Activated CD8-positive, alpha-beta memory T cell treated with anti-CD3 and anti-CD28 coated beads, Interleukin-2, amount 10 ng/mL, durations not matched to agents 7 days and 5 days (primary cell): Measurements from ENCODE around the gene SSTR3. TPM values are rescaled to one million over a fixed set of nuclear protein-coding genes. Genes with fewer than 3 reads are reported as not detected.
A peak's percentile ranks its signal among the peaks of the same experiment; 100 is the strongest.
"Not testable (repeated sequence)": the region's sequence is repeated elsewhere in the genome, so short reads cannot be mapped to it uniquely, and the experiment has no call there.

Source experiments
- ATAC-seq: fragments of 150-1000 bp; cut with Tn5 transposase; one replicate; pipeline ENCODE4 v1.10.0; 2021; ENCODE audit warnings: moderate library complexity
- CTCF ChIA-PET: fragments of 350-600 bp; sonication (Branson Sonifier 250); formaldehyde crosslinking; loops from one replicate; lab custom pipeline; 2021; ENCODE audit warnings: antibody characterized with exemption; lab: Charles Lee
- DNase-seq: peaks from one replicate; pipeline ENCODE4 v3.0.0-alpha.2; 2020
- H3K27ac Mint-ChIP-seq: one replicate; pipeline ENCODE4 v1.8.0; 2021; ENCODE audit warnings: mild to moderate bottlenecking, mixed read lengths
- H3K27me3 Mint-ChIP-seq: one replicate; pipeline ENCODE4 v1.8.0; 2021; ENCODE audit warnings: mixed read lengths
- H3K36me3 Mint-ChIP-seq: one replicate; pipeline ENCODE4 v1.8.0; 2021; ENCODE audit warnings: mild to moderate bottlenecking, mixed read lengths
- H3K4me1 Mint-ChIP-seq: one replicate; pipeline ENCODE4 v1.8.0; 2021; ENCODE audit warnings: mixed read lengths
- H3K4me3 Mint-ChIP-seq: one replicate; pipeline ENCODE4 v1.8.0; 2021; ENCODE audit warnings: mild to moderate bottlenecking, moderate library complexity, mixed read lengths
- H3K9me3 Mint-ChIP-seq: one replicate; pipeline ENCODE4 v1.8.0; 2022; ENCODE audit warnings: low read depth, mixed read lengths
- total RNA-seq, 2 experiments: library from RNA; stranded (reverse); gene quantifications; one replicate each; pipeline ENCODE4 v1.2.3, GENCODE V29; 2021

The SSTR3 gene
- total RNA-seq, 2 experiments from 2014 or later = 1.3 to 2.2 TPM

- not testable (repeated sequence) for H3K9me3 Mint-ChIP-seq, H3K27me3 Mint-ChIP-seq, DNase-seq, H3K27ac Mint-ChIP-seq, ATAC-seq, H3K4me3 Mint-ChIP-seq, H3K36me3 Mint-ChIP-seq
- H3K4me1 Mint-ChIP-seq = peaks cover 23% of the 10 kb centered on the region
- CTCF ChIA-PET = interaction anchor here (1.5 to 2.2 kb wide), 4 partner anchors 9 to 315 kb away, joined by 3 to 15 read pairs (median 3); no protein-coding TSS in a partner anchor
Observed at GRCh38 chr22:37251836-37252235, 39.6 kb upstream of the SSTR3 start.

- no peak overlapping the region for H3K27ac Mint-ChIP-seq
- CTCF ChIA-PET = interaction anchor here (2.9 kb wide), 1 partner anchor 10 kb away, joined by 19 read pairs; no protein-coding TSS in a partner anchor
- H3K36me3 Mint-ChIP-seq = no peaks in the 10 kb centered on the region
- no peaks in the 10 kb centered on the region for H3K27me3 Mint-ChIP-seq
- ATAC-seq = no peak
- no peak for DNase-seq
- H3K4me1 Mint-ChIP-seq = peaks cover 26% of the 10 kb centered on the region
- H3K9me3 Mint-ChIP-seq = no peaks in the 10 kb centered on the region
- H3K4me3 Mint-ChIP-seq = no peak overlapping the region
Observed at GRCh38 chr22:37249986-37250385, 37.7 kb upstream of the SSTR3 start.

GRCh38 chr22:37248251-37248650 lies 36.0 kb upstream of the SSTR3 start:
- no peak overlapping the region for H3K4me3 Mint-ChIP-seq

GRCh38 chr22:37245740-37246139 lies 33.5 kb upstream of the SSTR3 start:
- H3K36me3 Mint-ChIP-seq = peaks cover 28% of the 10 kb centered on the region
- CTCF ChIA-PET = interaction anchor here (1.0 to 9.9 kb wide), 9 partner anchors 11 to 212 kb away, joined by 3 to 112 read pairs (median 5); partner anchors contain the start of gene CYTH4
- DNase-seq (no peak), ATAC-seq (no peak)
- H3K4me3 Mint-ChIP-seq = no peak overlapping the region
- no peaks in the 10 kb centered on the region for H3K27me3 Mint-ChIP-seq
- no peak overlapping the region for H3K27ac Mint-ChIP-seq
- no peaks in the 10 kb centered on the region for H3K9me3 Mint-ChIP-seq
- H3K4me1 Mint-ChIP-seq = peaks cover 35% of the 10 kb centered on the region

More at GRCh38 chr22:37248251-37248650, 36.0 kb upstream of the SSTR3 start:
- ATAC-seq = no peak
- DNase-seq = no peak
- CTCF ChIA-PET = interaction anchor here (1.1 to 7.8 kb wide), 4 partner anchors 12 to 22 kb away, joined by 3 to 106 read pairs (median 11); no protein-coding TSS in a partner anchor
- Mint-ChIP-seq H3K27ac (no peak overlapping the region), H3K36me3 (peaks cover 6% of the 10 kb centered on the region), H3K4me1 (peaks cover 25% of the 10 kb centered on the region), H3K27me3 (no peaks in the 10 kb centered on the region), H3K9me3 (no peaks in the 10 kb centered on the region)

GRCh38 chr22:37244922-37245722 lies 32.8 kb upstream of the SSTR3 start:
- H3K4me1 Mint-ChIP-seq = peaks cover 41% of the 10 kb centered on the region
- H3K36me3 Mint-ChIP-seq = peaks cover 34% of the 10 kb centered on the region
- no peak for DNase-seq
- no peaks in the 10 kb centered on the region for H3K9me3 Mint-ChIP-seq
- H3K27me3 Mint-ChIP-seq = no peaks in the 10 kb centered on the region
- no peak for ATAC-seq
- peak overlapping the region; percentile 100 for H3K4me3 Mint-ChIP-seq
- peak overlapping the region; percentile 98 for H3K27ac Mint-ChIP-seq
- CTCF ChIA-PET = interaction anchor here (1.0 to 9.9 kb wide), 17 partner anchors 8 to 322 kb away, joined by 3 to 112 read pairs (median 5); partner anchors contain the start of gene CYTH4

- H3K27ac Mint-ChIP-seq = peak within 1 kb of the TSS; percentile 98
- H3K9me3 Mint-ChIP-seq = no peaks in the 10 kb centered on the region
- peaks cover 41% of the 10 kb centered on the region for H3K36me3 Mint-ChIP-seq
- H3K4me3 Mint-ChIP-seq = peak within 1 kb of the TSS; percentile 100
- H3K4me1 Mint-ChIP-seq = peaks cover 49% of the 10 kb centered on the region
- DNase-seq = peak; percentile 97
- CTCF ChIA-PET = interaction anchor here (0.8 to 9.9 kb wide), 23 partner anchors 9 to 322 kb away, joined by 3 to 112 read pairs (median 5); partner anchors contain the start of genes CYTH4 and MFNG
- H3K27me3 Mint-ChIP-seq = no peaks in the 10 kb centered on the region
- ATAC-seq = peak; percentile 60
Observed at GRCh38 chr22:37244114-37244921, 32.0 kb upstream of the SSTR3 start, which contains the start of gene RAC2. RAC2 (minus strand) TSS chr22:37244269; CDS start chr22:37244148, 121 bp downstream.

GRCh38 chr22:37243402-37244113 lies 31.3 kb upstream of the SSTR3 start:
- CTCF ChIA-PET = interaction anchor here (0.8 to 9.9 kb wide), 18 partner anchors 11 to 323 kb away, joined by 3 to 112 read pairs (median 6); partner anchors contain the start of genes IL2RB and MFNG
- peak overlapping the region; percentile 100 for H3K4me3 Mint-ChIP-seq
- no peak for ATAC-seq
- H3K36me3 Mint-ChIP-seq = peaks cover 48% of the 10 kb centered on the region
- DNase-seq = peak; percentile 71
- peak overlapping the region; percentile 98 for H3K27ac Mint-ChIP-seq
- no peaks in the 10 kb centered on the region for H3K9me3 Mint-ChIP-seq
- no peaks in the 10 kb centered on the region for H3K27me3 Mint-ChIP-seq
- H3K4me1 Mint-ChIP-seq = peaks cover 55% of the 10 kb centered on the region

- H3K9me3 Mint-ChIP-seq = no peaks in the 10 kb centered on the region
- peak; percentile 75 for ATAC-seq
- no peaks in the 10 kb centered on the region for H3K27me3 Mint-ChIP-seq
- peak; percentile 99 for DNase-seq
- peak overlapping the region; percentile 98 for H3K27ac Mint-ChIP-seq
- peak overlapping the region; percentile 100 for H3K4me3 Mint-ChIP-seq
- CTCF ChIA-PET = interaction anchor here (0.8 to 9.9 kb wide), 22 partner anchors 11 to 387 kb away, joined by 3 to 112 read pairs (median 6); partner anchors contain the start of genes CYTH4, IL2RB, MPST and TST
- H3K36me3 Mint-ChIP-seq = peaks cover 58% of the 10 kb centered on the region
- H3K4me1 Mint-ChIP-seq = peaks cover 60% of the 10 kb centered on the region
Observed at GRCh38 chr22:37242395-37242918, 30.2 kb upstream of the SSTR3 start.

GRCh38 chr22:37241351-37242142 lies 29.3 kb upstream of the SSTR3 start:
- H3K27ac Mint-ChIP-seq = peak overlapping the region; percentile 98
- peak; percentile 88 for DNase-seq
- no peaks in the 10 kb centered on the region for H3K27me3 Mint-ChIP-seq
- peaks cover 66% of the 10 kb centered on the region for H3K36me3 Mint-ChIP-seq
- H3K4me1 Mint-ChIP-seq = peaks cover 67% of the 10 kb centered on the region
- no peaks in the 10 kb centered on the region for H3K9me3 Mint-ChIP-seq
- H3K4me3 Mint-ChIP-seq = peak overlapping the region; percentile 100
- CTCF ChIA-PET = interaction anchor here (0.9 to 9.9 kb wide), 19 partner anchors 10 to 386 kb away, joined by 3 to 112 read pairs (median 6); partner anchors contain the start of genes CYTH4, MPST and TST
- ATAC-seq = peak; percentile 13

- ATAC-seq (no peak), DNase-seq (no peak)
- Mint-ChIP-seq H3K9me3 (no peaks in the 10 kb centered on the region), H3K27me3 (no peaks in the 10 kb centered on the region), H3K27ac (peak overlapping the region; percentile 98), H3K36me3 (peaks cover 72% of the 10 kb centered on the region), H3K4me3 (peak overlapping the region; percentile 100), H3K4me1 (peaks cover 73% of the 10 kb centered on the region)
- CTCF ChIA-PET = interaction anchor here (1.0 to 9.9 kb wide), 8 partner anchors 10 to 188 kb away, joined by 3 to 112 read pairs (median 10); no protein-coding TSS in a partner anchor
Observed at GRCh38 chr22:37240941-37241320, 28.7 kb upstream of the SSTR3 start.

- ATAC-seq = no peak
- Mint-ChIP-seq H3K36me3 (peaks cover 78% of the 10 kb centered on the region), H3K27ac (peak overlapping the region; percentile 98), H3K27me3 (no peaks in the 10 kb centered on the region), H3K4me1 (peaks cover 75% of the 10 kb centered on the region), H3K4me3 (peak overlapping the region; percentile 100), H3K9me3 (no peaks in the 10 kb centered on the region)
- DNase-seq = no peak
- CTCF ChIA-PET = interaction anchor here (1.1 to 9.9 kb wide), 6 partner anchors 9 to 78 kb away, joined by 4 to 112 read pairs (median 24); no protein-coding TSS in a partner anchor
Observed at GRCh38 chr22:37240240-37240940, 28.1 kb upstream of the SSTR3 start.
